AG04449 (cell line): ENCODE measurements around the gene ACOT7.

Experiments used
- CTCF ChIA-PET: fragments of 350-600 bp; formaldehyde crosslinking; extraction: SDS; loops from one replicate; lab custom pipeline; 2021; ENCODE audit warnings: antibody characterized with exemption; lab: Yijun Ruan, JAX
- POLR2A ChIA-PET: fragments of 400-600, 350-600 bp; formaldehyde crosslinking; extraction: SDS; loops from one replicate; lab custom pipeline; 2020; ENCODE audit warnings: antibody characterized with exemption, inconsistent platforms; lab: Yijun Ruan, JAX
- DNase-seq: peaks from one replicate; pipeline ENCODE4 v3.0.0-alpha.2; 2010; ENCODE audit warnings: low read depth, low spot score
- H3K4me3 ChIP-seq: 2 replicates; pipeline ENCODE4 v1.5.1; 2011; ENCODE audit warnings: low read depth, mild to moderate bottlenecking, control low read depth, low read length
- CTCF ChIP-seq: IDR thresholded peaks from one replicate; pipeline ENCODE4 v1.5.1; 2011; ENCODE audit warnings: mild to moderate bottlenecking, moderate library complexity, low read length, control low read depth, inconsistent platforms; ENCODE audit not compliant: insufficient read depth; ENCODE audit errors: missing control alignments

The ACOT7 gene

GRCh38 chr1:6345460-6345859 lies 48.1 kb downstream of the ACOT7 start:
- no peak for TF ChIP-seq CTCF
- CTCF ChIA-PET = interaction anchor here (0.6 to 18.3 kb wide), 10 partner anchors 10 to 107 kb away, joined by 3 to 537 read pairs (median 4); partner anchors contain the start of gene HES3
- no peak for DNase-seq
- POLR2A ChIA-PET = no interaction called here
- no peak overlapping the region for H3K4me3 ChIP-seq

GRCh38 chr1:6345009-6345408 lies 48.6 kb downstream of the ACOT7 start:
- TF ChIP-seq CTCF = no peak
- POLR2A ChIA-PET = no interaction called here
- H3K4me3 ChIP-seq = no peak overlapping the region
- CTCF ChIA-PET = interaction anchor here (1.0 to 18.3 kb wide), 10 partner anchors 14 to 292 kb away, joined by 3 to 537 read pairs (median 6); partner anchors contain the start of gene HES3
- DNase-seq = no peak

DNA sequence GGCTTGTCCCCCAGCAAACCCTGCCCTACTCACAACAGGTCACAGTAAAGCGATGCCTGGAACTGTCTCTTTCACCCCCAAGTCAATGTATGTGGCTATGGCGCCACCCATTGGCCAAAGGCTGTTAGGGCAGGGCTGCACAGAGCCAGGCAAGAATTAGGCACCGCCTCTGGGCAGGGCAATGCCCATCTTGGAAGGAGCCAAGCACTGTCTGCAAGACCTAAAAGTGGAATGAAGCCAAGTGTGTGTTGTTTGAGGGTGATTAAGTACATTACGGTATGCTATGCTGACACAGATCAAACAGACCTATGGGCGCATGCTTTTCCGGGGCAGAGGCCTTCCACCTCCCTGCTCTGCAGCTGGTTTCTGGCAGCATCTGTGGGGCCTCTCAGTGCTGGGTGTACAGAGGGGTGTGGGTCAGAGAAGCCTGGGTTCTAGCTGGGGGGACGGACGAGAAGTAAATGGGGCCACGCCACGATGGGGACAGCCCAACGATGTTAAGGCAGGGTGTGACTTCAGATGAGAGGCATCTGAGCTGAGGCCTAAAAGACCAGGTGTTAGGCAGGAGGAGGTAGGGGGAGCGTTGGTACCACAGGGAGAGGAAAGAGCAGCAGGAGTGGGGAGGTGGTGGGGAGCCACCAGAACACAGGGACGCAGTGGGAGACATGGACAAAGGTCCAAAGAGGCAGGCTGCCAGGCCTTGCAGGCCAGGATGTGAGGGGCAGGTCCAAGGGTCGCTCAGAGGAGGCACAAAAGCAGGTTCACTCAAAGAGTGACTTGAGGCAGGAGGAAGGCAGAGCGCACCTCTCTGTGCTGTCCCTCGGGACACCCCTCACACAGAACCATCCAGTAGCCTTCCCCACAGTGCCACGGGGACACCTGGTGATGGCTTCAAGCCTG lies 49.8 kb downstream of the ACOT7 start:
- ChIA-PET POLR2A (no interaction called here), CTCF (interaction anchor here (0.7 to 18.3 kb wide), 22 partner anchors 10 to 302 kb away, joined by 3 to 537 read pairs (median 4); partner anchors contain the start of genes GPR153 and HES3)
- no peak overlapping the region for H3K4me3 ChIP-seq
- peak; percentile 45 for DNase-seq
- peak; percentile 98 for TF ChIP-seq CTCF

DNA sequence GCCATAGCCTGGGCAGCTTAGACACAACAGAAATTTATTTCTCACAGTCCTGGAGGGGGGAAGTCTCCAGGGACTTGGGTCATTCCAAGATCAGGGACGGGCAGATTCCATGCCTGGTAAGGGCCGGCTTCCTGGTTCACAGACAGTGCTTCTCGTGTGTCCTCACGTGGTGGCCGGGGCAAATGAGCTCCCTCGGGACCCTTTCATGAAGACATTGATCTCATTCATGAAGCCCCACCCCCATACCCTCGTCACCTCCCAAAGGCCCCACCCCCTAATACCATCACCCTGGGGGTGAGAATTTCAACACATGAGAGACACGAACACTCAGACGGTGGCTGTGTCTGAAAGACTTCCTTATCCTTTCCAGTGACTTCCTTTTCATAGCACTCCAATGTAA lies 51.5 kb downstream of the ACOT7 start:
- no peak overlapping the region for H3K4me3 ChIP-seq
- CTCF ChIA-PET = interaction anchor here (1.2 to 18.3 kb wide), 9 partner anchors 11 to 142 kb away, joined by 3 to 537 read pairs (median 4); partner anchors contain the start of gene HES3
- DNase-seq = no peak
- POLR2A ChIA-PET = no interaction called here
- TF ChIP-seq CTCF = no peak

DNA sequence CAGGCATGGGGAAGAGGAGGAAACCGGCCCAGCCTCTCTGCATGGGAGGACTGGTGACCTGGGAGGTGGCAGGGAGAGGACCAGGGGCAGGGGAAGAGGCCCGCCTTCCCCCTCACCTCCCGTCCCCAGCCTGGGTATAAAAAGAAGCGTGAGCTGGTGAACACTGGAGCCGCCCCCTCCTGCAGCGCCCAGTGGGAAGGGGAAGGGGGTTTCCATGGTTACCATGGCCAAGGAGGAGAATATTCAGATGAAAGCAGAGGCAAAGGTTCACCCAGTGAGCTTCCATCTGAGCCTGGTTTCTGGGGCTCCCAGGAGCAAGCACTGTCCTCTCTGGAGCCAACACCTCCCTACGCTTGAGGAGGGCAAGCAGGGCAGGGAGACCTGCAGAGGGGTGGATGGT lies 54.9 kb downstream of the ACOT7 start:
- TF ChIP-seq CTCF = no peak
- CTCF ChIA-PET = interaction anchor here (0.9 to 18.3 kb wide), 3 partner anchors 9 to 91 kb away, joined by 3 to 537 read pairs (median 3); partner anchors contain the start of gene HES3
- POLR2A ChIA-PET = no interaction called here
- H3K4me3 ChIP-seq = no peak overlapping the region
- no peak for DNase-seq
